HG02571 (cell line): ENCODE measurements around the gene SPATA19.
"Not testable (repeated sequence)": the region's sequence is repeated elsewhere in the genome, so short reads cannot be mapped to it uniquely, and the experiment has no call there.

Experiments
- ATAC-seq: cut with Tn5 transposase; IDR thresholded peaks from one replicate; pipeline ENCODE4 v1.9.1; 2021; ENCODE audit warnings: mild to moderate bottlenecking, moderate library complexity; ENCODE audit not compliant: unreplicated experiment

SPATA19 gene, protein sequence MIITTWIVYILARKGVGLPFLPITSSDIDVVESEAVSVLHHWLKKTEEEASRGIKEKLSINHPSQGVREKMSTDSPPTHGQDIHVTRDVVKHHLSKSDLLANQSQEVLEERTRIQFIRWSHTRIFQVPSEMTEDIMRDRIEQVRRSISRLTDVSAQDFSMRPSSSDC

DNA sequence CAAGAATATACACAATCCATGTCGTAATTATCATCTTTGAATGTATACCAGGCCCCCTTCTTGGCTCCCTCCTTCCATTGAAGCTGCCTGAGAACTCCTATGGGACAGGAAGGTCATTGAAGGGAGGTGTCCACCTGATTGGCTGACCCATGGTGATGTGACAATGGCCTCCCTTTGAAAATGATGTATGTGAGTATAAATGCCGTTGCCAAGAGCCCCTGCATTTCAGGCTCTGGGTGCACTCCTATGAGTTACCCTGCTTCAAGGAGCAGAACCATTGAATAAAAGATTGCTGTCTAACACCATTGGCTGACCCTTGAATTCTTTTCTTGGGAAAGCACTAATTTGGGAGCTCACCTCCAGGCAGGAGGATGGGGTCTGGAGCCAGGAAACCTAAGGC is at the start of gene SPATA19:
SPATA19 (minus strand) TSS at position 101 of the 400 bp plus-strand sequence; CDS start at position 34, 67 bp downstream.
- no peak for ATAC-seq

DNA sequence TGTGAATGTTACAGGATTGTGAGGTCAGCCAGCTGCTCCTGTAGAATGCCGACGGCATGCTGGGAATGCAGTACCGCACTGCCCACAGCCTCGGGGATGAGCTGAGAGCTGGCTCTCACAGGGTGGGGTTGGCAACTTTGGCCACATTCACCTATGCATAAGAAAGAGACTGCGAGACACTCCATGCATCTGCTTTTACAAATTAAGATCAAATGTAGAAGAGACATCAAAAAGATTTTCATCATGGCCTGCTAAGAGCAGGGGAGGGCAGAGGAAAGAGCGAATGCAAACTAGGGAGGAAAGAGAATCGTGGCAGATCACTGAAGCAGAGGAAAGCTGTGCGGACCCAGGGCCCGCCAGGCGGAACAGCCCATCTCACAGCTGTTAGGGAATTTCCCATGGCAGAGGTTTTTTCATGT is 49.8 kb upstream of the SPATA19 start:
- no peak for ATAC-seq

DNA sequence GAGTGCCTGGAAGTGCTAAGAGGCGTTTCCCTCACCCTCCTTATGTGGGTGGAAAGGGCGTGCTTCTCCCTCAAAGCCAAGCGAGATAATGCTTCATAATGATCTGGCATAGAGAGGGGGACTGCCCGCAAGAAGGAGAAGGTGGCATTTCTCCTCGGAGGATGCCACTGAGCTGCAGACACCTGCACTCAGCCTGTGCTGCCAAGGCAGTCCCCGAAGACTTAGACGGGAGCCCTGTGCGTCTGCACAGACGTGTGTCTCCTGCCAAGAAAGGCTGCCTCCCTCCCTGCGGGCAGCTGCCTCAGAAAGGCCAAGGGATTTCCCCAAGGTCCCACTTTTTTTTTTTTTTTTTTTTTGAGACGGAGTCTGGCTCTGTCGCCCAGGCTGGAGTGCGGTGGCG is 48.1 kb upstream of the SPATA19 start:
- no peak for ATAC-seq

DNA sequence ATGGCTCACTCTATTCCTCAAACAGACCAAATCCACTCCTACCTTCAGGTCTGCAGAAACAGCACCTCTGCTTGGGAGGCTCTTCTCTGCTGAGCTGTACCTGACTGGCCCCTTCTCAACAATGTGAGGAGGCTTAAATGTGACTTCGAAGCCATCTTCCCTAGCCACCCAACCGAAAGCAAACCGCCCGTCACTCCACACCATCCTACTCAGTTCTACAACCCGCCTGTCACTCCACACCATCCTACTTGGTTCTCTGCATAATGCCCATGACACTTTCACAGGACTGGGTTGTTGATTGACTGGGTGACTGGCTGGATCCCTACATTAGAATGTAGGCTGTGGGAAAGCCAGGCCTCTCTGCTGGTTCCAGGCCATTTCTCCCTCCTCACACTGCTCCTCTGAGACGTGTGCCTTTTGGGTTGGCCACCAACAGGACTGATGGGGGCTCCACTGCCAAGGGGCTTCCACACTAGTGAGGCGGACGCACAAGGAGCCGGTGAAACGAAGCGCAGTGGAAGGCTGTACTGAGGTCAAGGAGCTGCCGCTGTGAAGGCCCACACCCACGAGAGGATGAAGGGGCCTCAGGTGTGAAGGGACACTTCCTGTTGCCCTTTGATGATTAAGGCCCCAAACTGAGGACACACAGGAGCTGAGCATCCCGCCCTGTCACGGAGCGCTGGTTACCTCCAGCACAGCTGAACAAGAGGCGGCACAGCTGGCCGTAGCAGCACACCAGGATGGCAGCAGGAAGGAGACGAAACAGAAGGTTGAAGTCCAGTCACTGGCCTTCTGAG is 47.5 kb upstream of the SPATA19 start:
- ATAC-seq, result no peak

DNA sequence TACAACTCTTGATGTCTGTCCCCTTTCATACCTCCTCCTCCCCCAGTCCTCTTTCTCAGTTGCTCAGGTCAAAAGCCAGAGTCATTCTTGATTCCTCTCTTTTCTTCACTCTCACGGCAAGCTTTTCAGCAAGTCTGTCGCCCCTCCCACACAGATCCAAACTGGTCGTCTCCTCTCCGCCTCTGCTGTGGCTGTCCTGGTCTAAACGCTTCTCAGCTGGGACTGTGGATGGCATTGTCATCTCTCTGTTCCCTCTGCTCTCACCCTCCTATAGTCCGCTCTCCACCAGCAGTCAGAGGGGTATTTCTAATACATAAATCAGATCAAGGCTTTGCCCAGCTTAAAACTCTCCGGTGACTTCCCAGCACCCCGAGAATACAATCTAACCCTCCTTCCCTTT is 46.8 kb upstream of the SPATA19 start:
- no peak for ATAC-seq

DNA sequence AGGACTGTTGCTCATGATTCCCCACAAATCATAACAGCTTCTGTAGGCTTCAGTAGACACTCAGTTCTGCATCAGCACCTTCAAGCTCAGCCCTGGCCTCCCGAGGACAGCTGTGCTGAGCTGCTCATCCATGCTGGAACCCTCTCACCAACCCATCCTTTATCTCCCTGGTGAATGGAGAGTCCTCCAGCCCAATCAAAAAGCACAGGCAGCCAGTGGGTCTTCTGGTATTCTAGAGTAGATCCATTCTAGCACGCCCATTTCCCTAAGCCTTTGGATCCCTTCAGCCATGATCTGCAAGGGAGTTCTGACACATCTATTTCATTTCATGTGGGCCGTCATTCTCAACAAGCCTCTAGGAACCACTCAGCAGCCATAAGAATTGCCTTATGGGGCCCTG is 44.6 kb upstream of the SPATA19 start:
- no peak for ATAC-seq

DNA sequence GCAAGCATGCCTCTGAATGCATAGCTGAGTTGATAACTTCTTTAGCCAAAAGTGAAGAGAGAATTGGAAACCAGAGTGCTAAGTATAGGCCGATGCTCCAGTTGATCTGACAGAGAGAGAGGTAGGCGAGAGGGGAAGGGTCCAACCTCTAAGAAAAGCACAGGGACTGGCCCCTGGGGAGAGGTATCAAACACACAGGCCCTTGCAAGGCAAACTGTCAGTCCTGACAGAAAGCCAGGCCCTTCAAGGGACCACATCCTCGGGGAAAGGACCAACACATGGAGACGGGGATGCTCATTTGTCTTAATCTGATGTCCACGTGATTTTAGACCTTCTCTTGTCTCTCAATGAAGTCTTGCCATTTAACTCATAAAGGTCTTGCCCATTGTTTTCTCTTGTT is 43.9 kb upstream of the SPATA19 start:
- ATAC-seq, result no peak

DNA sequence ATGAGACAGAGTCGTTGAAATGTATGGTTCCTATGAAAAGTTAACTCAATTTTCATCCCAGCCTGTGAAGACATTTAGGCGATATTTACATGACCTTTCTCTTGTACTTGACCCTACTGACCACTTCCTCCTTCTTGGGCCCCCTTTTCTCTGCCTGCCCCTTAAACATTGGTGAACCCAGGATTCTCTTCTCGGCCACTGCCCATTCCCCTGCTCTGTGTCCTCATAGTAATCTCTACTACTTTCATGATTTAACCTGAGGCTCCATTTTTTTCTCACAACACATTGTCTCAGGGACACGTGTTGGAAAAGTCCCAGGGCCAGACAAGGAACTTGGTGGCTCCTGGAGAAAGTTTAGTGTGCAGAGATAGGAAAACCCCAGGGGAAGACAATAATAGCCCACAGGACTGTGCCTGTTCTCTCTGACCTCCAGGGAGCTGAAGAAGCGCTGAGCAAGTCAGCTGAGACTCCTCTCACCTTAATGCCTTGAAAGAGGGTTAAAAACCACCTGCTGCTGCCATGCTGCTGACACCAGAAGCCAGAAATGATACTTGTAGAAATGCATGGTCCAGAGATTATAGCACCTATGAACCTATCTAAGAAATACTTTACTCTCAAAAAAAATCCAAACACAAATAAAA is 42.5 kb upstream of the SPATA19 start:
- no peak for ATAC-seq

DNA sequence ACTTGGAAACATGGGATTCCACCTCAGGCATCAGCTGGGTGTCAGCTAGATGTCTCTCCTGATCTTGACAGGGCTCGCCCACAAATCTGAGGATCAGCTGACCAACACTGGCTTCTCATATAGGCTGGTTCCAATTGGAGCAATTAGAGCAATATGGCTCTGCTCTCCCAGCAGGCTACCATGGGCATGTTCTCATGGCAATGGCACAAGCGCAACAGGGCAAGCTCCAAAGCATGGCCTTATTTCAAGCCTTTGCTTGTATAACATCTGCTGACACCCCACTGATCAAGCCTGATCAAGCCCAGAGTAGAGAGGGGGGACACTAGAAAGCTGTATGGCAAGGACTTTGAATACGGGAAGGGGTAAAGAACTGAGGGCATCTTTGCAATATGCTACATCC is 40.7 kb upstream of the SPATA19 start:
- ATAC-seq, result no peak

DNA sequence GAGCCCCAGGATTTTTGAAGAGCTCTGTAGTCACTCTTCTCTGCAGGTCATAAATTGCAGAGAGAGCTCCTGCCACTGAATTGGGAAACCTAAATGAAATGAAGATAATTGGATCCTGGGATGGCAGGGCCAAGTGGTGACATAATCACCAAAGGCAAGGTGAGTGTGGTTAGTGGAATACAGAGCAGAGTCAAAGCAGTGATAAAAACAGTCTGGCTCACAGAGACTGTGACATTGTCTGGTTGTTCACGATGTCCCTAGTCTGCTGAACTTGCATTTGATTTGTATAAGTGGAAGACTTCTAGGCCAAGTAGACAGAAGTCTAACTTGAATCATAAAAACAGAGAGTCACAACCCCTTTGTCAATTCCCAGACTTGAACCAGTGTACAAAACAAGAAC is 26.8 kb upstream of the SPATA19 start:
- ATAC-seq, result no peak

DNA sequence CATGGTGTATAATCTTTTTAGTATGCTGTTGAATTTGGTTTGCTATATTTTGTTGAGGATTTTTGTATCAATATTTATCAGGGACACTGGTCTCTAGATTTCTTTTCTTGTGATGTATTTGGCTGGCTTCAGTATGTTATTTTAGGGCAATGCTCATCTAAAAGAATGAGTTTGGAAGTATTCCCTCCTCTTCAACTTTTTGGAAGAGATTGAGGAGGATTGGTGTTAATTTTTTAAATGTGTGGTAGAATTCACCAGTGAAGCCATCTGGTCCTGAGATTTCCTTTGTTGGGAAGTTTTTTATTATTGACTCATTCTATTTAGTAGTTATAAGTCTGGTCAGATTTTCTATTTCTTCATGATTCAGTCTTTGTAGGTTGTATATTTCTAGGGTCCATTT is 22.1 kb upstream of the SPATA19 start:
- no peak for ATAC-seq

DNA sequence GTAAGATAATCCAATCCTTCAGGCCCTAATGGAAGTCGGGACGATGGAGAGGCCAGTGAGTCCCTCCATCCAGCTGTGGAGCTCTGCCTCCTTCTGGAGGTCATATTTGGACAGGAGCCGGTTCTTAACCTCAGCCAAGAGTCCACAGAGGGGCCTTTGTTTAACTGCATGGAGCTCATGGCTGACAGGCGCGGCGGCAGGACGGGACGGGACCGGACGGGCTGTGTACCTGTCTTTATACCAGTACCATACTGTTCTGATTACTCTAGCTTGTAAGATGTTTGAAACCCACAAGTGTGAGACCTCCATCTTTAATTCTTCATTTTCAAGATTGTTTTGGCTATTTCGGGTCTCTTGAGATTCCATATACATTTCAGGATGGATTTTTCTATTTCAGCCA is 20.2 kb upstream of the SPATA19 start:
- no peak for ATAC-seq

DNA sequence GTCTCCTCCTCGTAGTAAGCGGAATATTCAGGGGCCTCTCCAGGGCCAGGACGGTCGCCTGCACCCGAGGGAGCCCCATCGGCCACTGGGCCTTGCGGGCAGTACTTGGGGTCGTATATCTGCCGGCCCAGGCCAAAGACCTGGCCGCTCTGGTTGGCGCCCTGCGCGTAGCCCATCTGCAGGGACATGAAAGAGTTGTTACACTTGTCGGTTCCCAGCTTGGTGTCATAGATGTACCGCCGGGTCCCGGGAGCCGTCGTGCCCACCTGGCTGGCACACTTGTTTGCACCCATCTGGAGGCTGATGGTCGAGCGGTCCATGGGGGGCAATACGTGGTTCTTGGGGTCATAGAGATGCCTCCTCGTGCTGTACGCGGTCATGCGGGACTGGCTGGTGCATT is 19.4 kb upstream of the SPATA19 start:
- ATAC-seq, result no peak

DNA sequence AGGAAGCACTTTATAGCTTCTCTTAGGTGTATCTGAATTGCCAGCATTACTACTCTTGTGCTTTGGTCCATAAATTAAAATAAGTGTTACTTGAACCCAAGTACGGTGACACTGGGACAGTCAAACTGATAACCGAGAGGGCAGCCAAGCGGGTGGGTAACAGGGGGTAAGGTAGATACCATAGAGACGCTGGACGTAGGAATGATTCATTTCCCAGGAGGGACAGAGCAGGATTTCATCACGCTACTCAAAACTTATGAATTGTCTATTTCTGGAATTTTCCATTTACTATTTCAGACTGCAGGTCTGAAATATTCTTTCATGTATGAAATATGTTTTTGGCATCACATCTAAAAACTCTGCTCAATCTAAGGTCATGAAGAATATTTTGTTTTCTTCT is 14.8 kb upstream of the SPATA19 start:
- ATAC-seq, result no peak

DNA sequence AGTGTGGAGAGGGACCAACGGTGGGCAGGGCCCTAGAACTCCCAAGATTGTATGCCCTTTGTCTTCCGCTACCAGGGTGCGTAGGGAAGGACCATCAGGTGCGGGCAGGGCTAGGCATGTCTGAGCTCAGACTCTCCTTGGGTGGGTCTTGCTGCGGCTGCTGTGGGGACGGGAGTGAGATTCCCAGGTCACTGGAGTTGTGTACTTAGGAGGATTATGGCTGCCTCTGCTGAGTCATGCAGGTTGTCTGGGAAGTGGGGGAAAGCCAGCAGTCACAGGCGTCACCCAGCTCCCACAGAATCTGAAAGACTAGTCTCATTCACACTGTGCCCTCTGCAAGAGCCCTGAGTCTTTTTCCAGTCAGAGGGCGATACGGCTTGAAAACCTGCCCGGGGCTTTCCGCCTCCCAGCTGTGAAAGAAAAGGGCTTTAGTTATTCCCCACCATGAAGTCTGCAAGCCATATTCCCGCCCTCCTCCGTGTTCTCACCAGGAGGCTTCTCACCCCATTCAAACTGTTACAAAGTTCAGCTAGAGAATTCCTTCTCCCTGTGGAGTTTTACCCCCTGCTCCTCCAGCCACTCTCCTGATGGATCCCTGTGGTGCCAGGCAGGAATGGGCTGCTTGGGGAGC is 9.1 kb upstream of the SPATA19 start:
- ATAC-seq, result not testable (repeated sequence)

DNA sequence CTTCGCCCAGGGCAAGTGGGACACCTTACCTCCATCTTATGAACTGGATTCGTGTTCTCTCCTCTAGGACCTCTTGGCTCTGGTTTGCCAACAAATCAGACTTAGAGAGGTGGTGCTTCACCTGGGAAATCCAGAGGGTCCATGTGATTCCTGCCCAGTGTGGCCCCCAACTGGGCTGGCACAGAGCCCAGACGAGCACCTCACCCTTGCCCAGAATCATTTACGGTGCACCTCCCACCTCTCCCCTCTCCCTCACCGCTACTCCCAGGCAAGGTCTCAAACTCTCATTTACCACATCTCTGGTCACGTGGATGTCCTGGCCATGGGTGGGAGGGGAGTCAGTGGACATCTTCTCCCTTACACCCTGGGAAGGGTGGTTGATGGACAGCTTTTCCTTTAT is 1.1 kb downstream of the SPATA19 start:
- no peak for ATAC-seq

DNA sequence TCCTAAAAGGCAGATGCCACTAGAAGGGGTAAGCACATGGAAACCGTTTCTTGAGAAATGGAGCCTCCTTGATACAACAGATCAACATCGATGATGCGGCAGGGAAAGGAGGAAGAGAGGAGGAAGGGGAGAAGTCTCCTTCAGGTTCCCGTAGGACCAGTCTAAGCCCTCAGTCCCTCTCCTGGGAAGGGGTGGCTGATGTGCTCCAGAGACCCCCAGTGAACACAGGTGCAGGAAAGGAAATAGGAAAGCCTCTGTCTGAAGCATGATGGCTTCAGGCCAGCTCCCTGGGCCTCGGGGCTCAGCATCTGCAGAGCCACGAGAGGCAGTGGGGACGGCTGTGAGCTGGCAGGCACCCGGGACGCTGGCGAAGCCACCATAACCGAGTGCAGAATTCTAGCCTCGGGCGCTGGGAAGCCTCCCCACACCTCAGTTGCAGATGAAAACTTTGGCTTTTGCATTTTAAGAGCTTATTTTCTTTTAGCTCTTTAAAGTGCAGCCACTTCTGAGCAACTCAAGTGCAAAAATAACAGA is 1.8 kb downstream of the SPATA19 start:
- ATAC-seq, result no peak

DNA sequence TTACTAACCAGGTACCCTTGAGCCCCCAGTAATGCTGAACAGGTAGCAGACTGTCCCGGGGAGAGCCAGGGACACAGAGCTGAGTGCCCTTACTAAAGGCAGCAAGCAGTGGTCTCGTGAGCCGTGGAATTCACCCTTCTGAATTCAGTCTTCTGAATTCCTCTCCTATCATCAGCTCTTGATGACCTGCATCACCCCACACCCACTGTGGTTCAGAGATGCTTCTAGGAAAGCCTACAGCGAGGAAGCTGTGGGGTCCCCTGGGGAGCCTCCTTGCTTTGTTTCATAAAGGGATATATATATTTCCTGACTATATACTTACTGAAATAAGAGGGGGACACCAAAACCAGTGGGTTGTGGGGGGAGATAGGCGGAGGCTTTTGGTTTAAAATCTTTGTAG is 2.6 kb downstream of the SPATA19 start:
- no peak for ATAC-seq

DNA sequence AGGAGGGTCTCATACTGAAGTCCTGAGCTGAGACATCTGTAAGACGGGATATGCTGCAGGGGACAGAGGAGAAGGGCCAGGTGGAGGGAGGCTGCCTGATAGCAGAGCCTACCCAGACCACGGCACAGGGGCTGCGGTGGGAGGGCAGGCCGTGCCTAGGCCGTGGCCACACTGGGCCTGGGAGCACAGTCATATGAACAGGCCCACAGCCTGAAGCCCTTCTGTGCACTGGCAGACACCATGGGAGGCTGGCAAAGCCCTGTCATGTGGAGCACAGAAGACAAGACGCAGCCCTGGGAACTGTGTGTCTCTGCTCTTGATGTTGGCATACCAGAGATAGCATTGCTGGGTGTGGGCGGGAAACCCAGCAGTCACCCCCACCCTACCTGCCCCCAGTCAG is 3.3 kb downstream of the SPATA19 start:
- ATAC-seq, result no peak

DNA sequence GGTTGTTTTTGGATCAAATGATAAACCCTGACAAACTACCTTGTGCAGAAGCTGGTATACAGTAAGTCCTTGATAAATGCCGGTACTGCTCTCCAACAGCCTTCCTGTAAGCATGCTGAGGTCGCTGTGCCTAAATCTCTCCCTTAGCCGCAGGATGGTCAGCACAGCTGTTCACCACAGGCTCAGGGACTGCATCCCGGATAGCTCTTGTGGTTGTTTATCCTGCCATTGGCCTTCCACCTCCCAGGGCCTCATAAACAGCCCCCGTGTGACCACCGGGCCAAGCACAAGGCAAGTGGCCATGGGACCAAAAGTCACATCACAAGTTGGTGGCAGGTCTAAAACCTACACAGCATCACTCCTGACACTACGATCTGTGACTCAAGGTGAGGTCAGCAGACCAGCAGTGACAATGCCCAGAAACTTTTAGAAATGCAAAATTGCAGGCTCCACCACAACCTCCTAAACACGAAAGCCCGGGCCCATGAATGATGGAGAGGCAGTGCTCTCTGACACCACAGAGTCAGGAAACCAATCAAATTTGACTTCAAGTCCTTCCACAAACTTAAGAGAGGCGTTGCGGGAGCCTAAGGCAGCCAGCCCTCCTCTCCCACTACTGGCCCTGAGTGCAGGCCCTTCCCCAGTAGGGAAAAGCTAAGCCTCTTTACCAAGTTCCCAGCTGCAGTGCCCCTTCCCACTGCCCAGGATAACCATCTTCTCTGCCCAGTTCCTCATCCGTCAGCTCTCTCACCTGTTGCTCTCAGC is 3.9 kb downstream of the SPATA19 start:
- ATAC-seq, result no peak

DNA sequence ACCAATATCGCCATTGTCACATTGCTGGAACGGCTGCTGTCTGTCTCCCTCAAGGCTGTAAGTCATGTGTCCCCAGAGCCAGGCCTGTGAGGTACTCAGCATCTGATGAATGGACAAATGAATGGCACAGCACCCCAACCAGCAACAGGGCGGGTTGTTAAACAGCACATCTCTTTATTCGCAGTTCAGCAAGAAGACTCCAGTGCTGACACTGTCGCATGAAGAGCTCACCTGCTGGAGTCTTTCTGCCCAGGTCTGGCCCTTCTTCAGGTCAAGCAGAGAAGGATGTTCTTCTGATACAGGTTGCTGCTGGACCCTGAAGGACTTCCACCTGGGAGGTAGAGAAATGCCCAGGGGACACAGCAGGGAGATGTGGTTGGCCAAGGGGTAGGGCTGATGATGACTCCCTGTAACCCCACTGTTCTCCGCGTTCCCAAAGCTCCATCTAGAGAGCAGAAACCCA is 4.8 kb downstream of the SPATA19 start:
- ATAC-seq, result no peak
